HG03039 (cell line): ENCODE results near the gene NMU.
A peak's percentile ranks its signal among the peaks of the same experiment; 100 is the strongest.
"Not testable (repeated sequence)": the region's sequence is repeated elsewhere in the genome, so short reads cannot be mapped to it uniquely, and the experiment has no call there.

Source experiments
- ATAC-seq: cut with Tn5 transposase; IDR thresholded peaks from one replicate; pipeline ENCODE4 v1.9.1; 2021; ENCODE audit warnings: mild to moderate bottlenecking, moderate library complexity; ENCODE audit not compliant: unreplicated experiment

The NMU gene

DNA sequence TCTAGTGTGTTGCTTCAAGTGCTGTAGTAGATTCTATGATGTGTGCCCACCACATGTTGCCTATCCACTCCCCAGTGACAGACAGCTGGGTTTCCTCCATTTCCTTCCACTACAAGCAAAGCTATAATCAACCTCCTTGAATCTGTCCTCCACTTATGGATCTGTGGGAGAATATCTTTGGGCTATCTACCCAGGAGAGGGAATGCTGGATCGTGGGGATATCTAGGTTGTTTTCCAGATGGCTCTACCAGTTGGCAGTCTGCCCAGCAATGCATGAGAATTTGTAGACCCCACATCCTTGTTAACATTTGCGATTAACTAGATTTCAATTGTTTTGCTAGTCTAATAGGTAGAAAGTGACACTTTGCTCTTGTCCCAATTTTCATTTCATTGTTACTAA lies 10.3 kb downstream of the NMU start:
- no peak for ATAC-seq

DNA sequence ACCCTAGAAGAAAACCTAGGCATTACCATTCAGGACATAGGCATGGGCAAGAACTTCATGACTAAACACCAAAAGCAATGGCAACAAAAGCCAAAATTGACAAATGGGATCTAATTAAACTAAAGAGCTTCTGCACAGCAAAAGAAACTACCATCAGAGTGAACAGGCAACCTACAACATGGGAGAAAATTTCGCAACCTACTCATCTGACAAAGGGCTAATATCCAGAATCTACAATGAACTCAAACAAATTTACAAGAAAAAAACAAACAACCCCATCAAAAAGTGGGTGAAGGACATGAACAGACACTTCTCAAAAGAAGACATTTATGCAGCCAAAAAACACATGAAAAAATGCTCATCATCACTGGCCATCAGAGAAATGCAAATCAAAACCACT lies 12.0 kb downstream of the NMU start:
- ATAC-seq: not testable (repeated sequence)

- ATAC-seq: no peak
These were observed 17.5 kb downstream of the NMU start for GRCh38 chr4:55618546-55619143.

- ATAC-seq: peak; percentile 96
These were observed 18.4 kb downstream of the NMU start for GRCh38 chr4:55617587-55618197.

DNA sequence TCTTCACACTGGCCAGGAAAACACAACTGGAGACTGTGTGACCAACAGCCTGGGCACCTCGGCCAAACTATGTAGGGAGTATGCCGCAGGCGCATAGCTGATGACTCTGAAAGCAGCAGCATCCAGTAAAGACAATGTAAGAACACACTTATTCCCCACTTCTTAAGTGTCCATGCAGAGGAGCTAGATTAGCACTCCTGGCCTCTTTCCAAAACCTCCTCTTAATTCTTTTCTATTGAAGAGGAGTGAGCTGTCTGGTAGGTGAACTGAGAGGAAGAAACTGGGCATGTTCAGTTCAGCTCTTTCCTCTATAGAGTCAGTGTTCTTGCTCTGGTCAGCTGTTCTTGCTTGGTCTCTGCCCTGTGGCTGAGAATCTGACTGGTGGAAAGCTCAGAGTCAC lies 21.1 kb downstream of the NMU start:
- no peak for ATAC-seq

DNA sequence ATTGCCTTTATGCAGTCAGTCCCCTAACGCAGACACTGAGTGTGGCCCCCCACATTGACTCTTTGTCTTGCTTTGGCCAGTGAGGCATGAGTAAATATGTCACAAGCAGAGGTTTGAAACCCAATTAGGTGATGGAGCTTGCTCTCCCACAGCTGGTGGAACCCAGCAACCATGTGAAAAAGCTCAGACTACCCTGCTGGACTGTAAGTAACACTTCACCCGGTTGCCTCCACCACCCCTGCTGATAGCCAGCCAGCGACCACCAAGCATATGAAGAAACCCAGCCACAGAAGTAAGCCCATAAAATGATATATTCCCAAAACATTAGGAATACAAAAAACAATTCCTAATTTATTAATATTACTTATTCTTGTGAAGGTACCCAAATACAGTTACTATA lies 22.5 kb downstream of the NMU start:
- ATAC-seq: no peak

GRCh38 chr4:55612341-55612740 lies 23.8 kb downstream of the NMU start:
- no peak for ATAC-seq

- ATAC-seq: no peak
These were observed 24.6 kb downstream of the NMU start for GRCh38 chr4:55611358-55612059.

- ATAC-seq: no peak
These were observed 25.7 kb downstream of the NMU start for GRCh38 chr4:55610381-55610780.

- ATAC-seq: no peak
These were observed 26.7 kb downstream of the NMU start for GRCh38 chr4:55609393-55609866.

DNA sequence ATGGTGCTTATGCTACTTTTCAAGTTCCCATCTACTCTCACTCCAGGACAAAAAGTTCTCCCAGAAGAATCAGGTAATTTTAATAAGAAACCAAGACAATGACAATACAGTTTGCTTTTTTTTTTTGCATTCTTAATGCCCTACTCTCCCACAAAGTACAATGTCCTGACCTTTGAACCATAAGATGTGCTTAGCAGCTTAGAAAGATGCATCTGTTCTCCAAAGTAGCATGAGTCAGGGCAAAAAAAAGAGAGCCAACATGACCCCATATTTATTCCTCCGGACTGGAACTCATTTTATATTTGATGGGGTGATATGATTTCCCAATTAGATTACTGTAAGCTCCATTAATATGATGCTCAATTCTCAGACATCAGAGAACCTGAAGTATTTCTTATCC lies 27.5 kb downstream of the NMU start:
- ATAC-seq: no peak

- ATAC-seq: no peak
These were observed 31.1 kb downstream of the NMU start for GRCh38 chr4:55604996-55605395.

GRCh38 chr4:55600640-55601039 lies 35.5 kb downstream of the NMU start:
- no peak for ATAC-seq

- ATAC-seq: no peak
These were observed 37.5 kb downstream of the NMU start for GRCh38 chr4:55598641-55599040.

- ATAC-seq: no peak
These were observed 44.1 kb downstream of the NMU start, which contains the start of gene PDCL2 for GRCh38 chr4:55592014-55592413. TSS of gene PDCL2 (minus strand) at chr4:55592245. CDS start at chr4:55592109, 136 bp downstream.

DNA sequence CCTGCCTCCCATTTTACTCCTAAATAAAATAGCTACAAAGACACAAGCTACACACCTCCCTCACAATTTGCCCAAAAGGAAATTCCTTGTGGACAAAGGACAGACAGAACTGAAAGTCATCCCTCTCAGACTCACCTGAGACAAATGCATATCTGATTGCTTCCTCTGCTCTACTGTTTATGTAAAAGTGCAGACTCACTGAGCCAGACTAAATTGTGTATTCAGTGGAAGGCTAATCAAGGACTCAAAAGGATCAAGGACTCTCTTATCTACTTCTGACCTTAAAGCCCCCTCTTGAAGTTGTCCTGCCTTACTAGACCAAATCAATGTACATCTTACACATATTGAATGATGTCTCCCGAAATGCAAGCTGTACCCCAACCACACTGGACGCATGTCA lies 47.9 kb downstream of the NMU start:
- no peak for ATAC-seq

DNA sequence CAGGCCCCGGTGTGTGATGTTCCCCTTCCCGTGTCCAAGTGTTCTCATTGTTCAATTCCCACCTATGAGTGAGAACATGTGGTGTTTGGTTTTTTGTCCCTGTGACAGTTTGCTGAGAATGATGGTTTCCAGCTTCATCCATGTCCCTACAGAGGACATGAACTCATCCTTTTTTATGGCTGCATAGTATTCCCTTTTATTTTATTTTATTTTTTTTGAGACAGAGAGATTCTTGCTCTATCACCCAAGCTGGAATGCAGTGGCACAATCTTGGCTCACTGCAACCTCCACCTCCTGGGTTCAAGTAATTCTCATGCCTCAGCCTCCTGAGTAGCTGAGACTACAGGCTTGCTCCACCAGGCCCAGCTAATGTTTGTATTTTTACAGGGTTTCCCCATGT lies 53.3 kb downstream of the NMU start:
- not testable (repeated sequence) for ATAC-seq

- ATAC-seq: no peak
These were observed 57.6 kb downstream of the NMU start for GRCh38 chr4:55578341-55579010.

DNA sequence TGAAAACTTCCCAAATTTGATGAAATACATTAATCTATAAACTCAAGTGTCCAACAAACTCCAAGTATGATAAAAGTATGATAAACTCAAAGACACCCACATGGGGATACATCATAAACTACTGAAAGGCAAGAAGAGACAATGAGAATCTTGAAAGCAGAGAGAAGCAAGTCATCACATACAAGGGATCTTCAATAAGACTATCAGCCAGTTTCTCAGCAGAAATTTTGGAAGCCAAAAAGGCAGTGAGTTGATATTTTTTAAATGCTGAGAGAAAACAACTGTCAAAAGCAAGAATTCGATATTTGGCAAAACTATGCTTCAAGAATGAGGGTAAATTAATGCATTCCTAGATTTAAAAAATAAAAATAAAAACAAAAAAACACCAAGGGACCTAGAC lies 60.6 kb downstream of the NMU start:
- no peak for ATAC-seq

- ATAC-seq: no peak
These were observed 61.8 kb downstream of the NMU start for GRCh38 chr4:55574252-55574651.

GRCh38 chr4:55571806-55572205 lies 64.3 kb downstream of the NMU start:
- no peak for ATAC-seq
